ENCODE data around the gene MEN1.

The MEN1 gene

DNA sequence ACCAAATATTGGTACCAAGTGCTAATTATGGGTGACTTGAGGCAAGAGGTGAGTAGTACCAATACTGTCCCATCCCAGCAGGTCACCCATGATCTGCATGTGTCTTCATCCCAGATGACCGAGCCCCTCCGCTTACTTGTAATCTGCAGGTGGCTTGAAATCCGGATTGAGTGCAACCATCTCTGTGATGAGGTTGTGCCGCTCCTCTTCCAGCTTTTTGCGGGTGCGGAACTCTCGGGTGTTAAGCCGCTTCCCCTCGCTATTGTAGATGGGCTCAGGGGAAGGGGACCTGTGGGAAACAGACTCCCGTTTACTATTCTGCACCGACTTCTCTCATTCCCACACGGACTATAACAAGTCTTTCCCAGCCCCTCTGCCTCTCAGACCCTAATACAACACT is 40.2 kb downstream of the MEN1 start:
- Mint-ChIP-seq H3K9me3 (no peaks in the 10 kb centered on the region), H3K27ac (peak overlapping the region; percentile 85), H3K4me3 (peak overlapping the region; percentile 19), H3K4me1 (peaks cover 91% of the 10 kb centered on the region), H3K27me3 (no peaks in the 10 kb centered on the region), H3K36me3 (peaks cover 33% of the 10 kb centered on the region)

DNA sequence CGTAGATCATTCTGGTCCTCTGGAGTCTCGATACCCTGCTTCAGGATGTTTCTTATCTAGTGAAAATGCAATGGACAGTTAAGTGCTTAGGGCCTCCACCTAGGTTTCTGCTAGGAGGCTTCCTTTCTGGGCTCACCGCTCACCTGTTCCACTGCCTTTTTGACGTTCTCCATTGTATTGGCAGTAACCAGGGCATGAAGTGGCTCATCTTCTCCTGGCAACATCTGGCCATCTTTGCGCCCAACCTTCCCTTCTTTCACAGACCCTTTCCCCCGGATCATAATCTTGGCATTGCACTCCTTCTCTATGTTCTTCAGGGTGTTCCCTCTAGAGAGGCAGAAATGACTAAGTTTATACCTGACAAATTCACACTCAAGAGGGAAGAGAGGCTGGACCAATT is 41.1 kb downstream of the MEN1 start:
- Mint-ChIP-seq H3K27ac (peak overlapping the region; percentile 89), H3K9me3 (no peaks in the 10 kb centered on the region), H3K4me3 (peak overlapping the region; percentile 47), H3K4me1 (peaks cover 91% of the 10 kb centered on the region), H3K36me3 (peaks cover 39% of the 10 kb centered on the region), H3K27me3 (no peaks in the 10 kb centered on the region)

DNA sequence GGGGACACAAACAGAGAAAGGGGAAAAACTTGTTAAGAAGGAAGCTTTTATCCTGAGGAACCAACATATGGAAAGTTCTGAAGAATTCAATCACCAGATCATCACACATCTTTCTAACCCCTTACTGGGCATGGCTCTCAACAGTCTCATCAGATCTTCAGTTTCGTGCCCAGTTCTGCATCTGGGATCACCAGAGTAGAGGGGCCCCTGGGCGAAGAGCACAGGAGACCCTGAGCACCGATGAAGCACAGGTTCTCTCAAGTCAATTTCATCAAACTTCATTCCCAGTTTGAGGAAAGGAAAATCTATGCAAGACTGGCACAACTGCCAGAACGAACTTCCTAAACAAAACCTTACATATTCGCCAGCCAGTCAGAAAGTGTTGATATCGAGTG is 42.1 kb downstream of the MEN1 start:
- H3K36me3 Mint-ChIP-seq, result peaks cover 38% of the 10 kb centered on the region
- H3K4me3 Mint-ChIP-seq, result peak overlapping the region; percentile 55
- H3K27me3 Mint-ChIP-seq, result no peaks in the 10 kb centered on the region
- no peaks in the 10 kb centered on the region for H3K9me3 Mint-ChIP-seq
- peaks cover 91% of the 10 kb centered on the region for H3K4me1 Mint-ChIP-seq
- peak overlapping the region; percentile 87 for H3K27ac Mint-ChIP-seq

GRCh38 chr11:64767344-64768299 is 42.7 kb downstream of the MEN1 start:
- Mint-ChIP-seq H3K27ac (peak overlapping the region; percentile 87), H3K36me3 (peaks cover 37% of the 10 kb centered on the region), H3K9me3 (no peaks in the 10 kb centered on the region), H3K4me1 (peaks cover 91% of the 10 kb centered on the region), H3K27me3 (no peaks in the 10 kb centered on the region), H3K4me3 (peak overlapping the region; percentile 58)

- Mint-ChIP-seq H3K4me1 (peaks cover 91% of the 10 kb centered on the region), H3K4me3 (no peak overlapping the region), H3K27ac (peak overlapping the region; percentile 87)
These were observed 43.5 kb downstream of the MEN1 start for GRCh38 chr11:64766881-64767280.

DNA sequence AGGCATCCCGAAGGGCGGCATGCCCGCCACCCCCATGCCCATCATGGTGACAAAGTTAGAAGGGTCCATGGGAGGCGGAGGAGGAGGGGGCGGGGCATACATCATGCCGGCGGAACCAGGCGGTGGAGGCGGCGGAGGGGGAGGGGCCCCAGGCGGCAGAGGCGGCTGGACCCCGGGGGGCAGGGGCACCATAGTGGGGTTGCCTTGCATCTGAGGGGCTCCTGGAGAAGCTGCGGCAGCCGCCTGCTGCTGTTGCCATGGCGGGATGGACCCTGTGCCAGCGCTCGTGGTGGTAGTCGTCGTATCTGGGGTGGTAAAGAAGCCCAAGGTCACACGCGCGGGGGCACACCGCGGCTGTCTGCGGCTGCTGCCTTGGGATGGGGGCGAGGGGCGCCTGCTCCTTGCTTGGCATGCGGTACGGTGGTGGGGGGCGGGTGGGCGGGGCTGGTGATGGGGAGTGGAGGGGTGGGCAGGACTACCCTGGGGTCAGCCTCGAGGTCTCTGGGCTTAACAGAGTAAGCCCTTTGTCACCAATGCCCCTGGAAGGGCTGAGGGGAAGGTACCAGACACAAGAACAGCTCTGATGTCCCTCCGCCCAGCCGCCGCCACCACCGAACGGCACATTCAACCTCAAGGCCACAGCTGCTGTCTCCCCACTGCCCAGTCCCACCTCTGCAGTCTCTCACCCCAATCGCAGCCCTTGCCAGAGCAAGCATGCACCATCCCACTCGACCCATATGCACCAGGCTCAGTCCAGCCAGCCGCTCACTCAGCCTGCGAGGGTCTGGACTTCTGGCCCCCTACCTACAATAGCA is 44.3 kb downstream of the MEN1 start:
- Mint-ChIP-seq H3K27ac (peak overlapping the region; percentile 90), H3K36me3 (peaks cover 32% of the 10 kb centered on the region), H3K27me3 (no peaks in the 10 kb centered on the region), H3K4me1 (peaks cover 90% of the 10 kb centered on the region), H3K4me3 (peak overlapping the region; percentile 90), H3K9me3 (no peaks in the 10 kb centered on the region)

More at GRCh38 chr11:64766881-64767280, 43.5 kb downstream of the MEN1 start:
- H3K9me3 Mint-ChIP-seq, result no peaks in the 10 kb centered on the region
- H3K36me3 Mint-ChIP-seq, result peaks cover 34% of the 10 kb centered on the region
- H3K27me3 Mint-ChIP-seq, result no peaks in the 10 kb centered on the region

- Mint-ChIP-seq H3K4me1 (peaks cover 90% of the 10 kb centered on the region), H3K27me3 (no peaks in the 10 kb centered on the region)
These were observed 45.0 kb downstream of the MEN1 start for GRCh38 chr11:64765291-64765850.

GRCh38 chr11:64764753-64765152 is 45.6 kb downstream of the MEN1 start:
- no peaks in the 10 kb centered on the region for H3K27me3 Mint-ChIP-seq
- peak overlapping the region; percentile 95 for H3K27ac Mint-ChIP-seq
- peaks cover 30% of the 10 kb centered on the region for H3K36me3 Mint-ChIP-seq
- H3K4me3 Mint-ChIP-seq, result peak overlapping the region; percentile 90
- H3K9me3 Mint-ChIP-seq, result no peaks in the 10 kb centered on the region
- H3K4me1 Mint-ChIP-seq, result peaks cover 93% of the 10 kb centered on the region

More at GRCh38 chr11:64765291-64765850, 45.0 kb downstream of the MEN1 start:
- H3K4me3 Mint-ChIP-seq, result peak overlapping the region; percentile 90
- H3K36me3 Mint-ChIP-seq, result peaks cover 31% of the 10 kb centered on the region
- H3K27ac Mint-ChIP-seq, result peak overlapping the region; percentile 95
- H3K9me3 Mint-ChIP-seq, result no peaks in the 10 kb centered on the region

GRCh38 chr11:64764040-64764611 is 46.2 kb downstream of the MEN1 start:
- H3K36me3 Mint-ChIP-seq, result peaks cover 25% of the 10 kb centered on the region
- H3K27me3 Mint-ChIP-seq, result no peaks in the 10 kb centered on the region
- H3K27ac Mint-ChIP-seq, result peak overlapping the region; percentile 95
- peaks cover 94% of the 10 kb centered on the region for H3K4me1 Mint-ChIP-seq
- peak overlapping the region; percentile 90 for H3K4me3 Mint-ChIP-seq
- H3K9me3 Mint-ChIP-seq, result no peaks in the 10 kb centered on the region

- H3K4me1 Mint-ChIP-seq, result peaks cover 89% of the 10 kb centered on the region
- no peaks in the 10 kb centered on the region for H3K9me3 Mint-ChIP-seq
- H3K36me3 Mint-ChIP-seq, result peaks cover 25% of the 10 kb centered on the region
- no peaks in the 10 kb centered on the region for H3K27me3 Mint-ChIP-seq
- peak overlapping the region; percentile 90 for H3K4me3 Mint-ChIP-seq
- peak overlapping the region; percentile 95 for H3K27ac Mint-ChIP-seq
These were observed 46.8 kb downstream of the MEN1 start for GRCh38 chr11:64763526-64764039.

DNA sequence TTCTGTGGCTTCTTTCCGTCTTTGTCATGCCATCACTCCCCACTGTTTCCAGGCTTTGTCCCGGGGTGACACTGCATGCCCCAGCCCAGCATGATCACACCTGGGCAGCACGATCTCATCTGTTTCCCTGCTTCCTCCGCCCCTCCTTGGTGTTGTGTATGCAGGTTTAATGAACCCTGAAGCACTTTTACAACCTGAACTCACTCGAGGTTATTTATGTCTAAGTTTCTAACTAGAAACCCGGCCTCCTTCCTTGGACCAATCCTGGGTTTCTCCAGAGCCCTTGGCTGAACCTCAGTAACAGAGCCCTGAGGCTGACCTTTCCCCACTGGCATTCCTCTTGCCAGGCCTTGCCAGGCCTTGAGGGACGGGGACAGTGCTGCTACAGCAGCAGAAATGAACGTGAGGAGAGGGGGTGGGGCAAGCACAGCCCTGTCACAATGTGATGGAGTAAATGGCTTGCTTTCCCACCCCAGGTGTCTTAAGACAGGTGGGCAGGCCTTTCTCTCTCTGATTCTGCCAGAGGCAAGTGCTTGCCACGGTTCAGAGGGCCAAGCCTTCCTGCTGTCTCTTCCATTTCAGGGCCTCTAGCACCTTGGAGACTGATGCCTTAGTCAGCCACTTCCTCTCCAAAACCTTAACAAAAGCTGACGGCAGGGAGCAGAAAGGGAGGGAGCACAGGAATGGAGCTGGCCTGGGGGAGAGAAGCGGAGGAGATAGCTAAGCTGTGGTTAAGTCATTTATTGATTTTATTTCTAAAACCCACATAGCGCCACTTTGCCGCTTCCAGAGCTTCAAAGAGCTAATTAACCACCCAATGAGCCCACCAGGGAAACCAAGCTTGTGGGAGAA is 47.5 kb downstream of the MEN1 start:
- Mint-ChIP-seq H3K27ac (peak overlapping the region; percentile 93), H3K9me3 (no peaks in the 10 kb centered on the region), H3K4me3 (peak overlapping the region; percentile 61), H3K36me3 (peaks cover 21% of the 10 kb centered on the region), H3K4me1 (peaks cover 82% of the 10 kb centered on the region), H3K27me3 (no peaks in the 10 kb centered on the region)

GRCh38 chr11:64762277-64762673 is 48.1 kb downstream of the MEN1 start:
- H3K9me3 Mint-ChIP-seq, result no peaks in the 10 kb centered on the region
- peaks cover 81% of the 10 kb centered on the region for H3K4me1 Mint-ChIP-seq
- peaks cover 17% of the 10 kb centered on the region for H3K36me3 Mint-ChIP-seq
- H3K27me3 Mint-ChIP-seq, result no peaks in the 10 kb centered on the region
- H3K4me3 Mint-ChIP-seq, result peak overlapping the region; percentile 61
- H3K27ac Mint-ChIP-seq, result peak overlapping the region; percentile 93

DNA sequence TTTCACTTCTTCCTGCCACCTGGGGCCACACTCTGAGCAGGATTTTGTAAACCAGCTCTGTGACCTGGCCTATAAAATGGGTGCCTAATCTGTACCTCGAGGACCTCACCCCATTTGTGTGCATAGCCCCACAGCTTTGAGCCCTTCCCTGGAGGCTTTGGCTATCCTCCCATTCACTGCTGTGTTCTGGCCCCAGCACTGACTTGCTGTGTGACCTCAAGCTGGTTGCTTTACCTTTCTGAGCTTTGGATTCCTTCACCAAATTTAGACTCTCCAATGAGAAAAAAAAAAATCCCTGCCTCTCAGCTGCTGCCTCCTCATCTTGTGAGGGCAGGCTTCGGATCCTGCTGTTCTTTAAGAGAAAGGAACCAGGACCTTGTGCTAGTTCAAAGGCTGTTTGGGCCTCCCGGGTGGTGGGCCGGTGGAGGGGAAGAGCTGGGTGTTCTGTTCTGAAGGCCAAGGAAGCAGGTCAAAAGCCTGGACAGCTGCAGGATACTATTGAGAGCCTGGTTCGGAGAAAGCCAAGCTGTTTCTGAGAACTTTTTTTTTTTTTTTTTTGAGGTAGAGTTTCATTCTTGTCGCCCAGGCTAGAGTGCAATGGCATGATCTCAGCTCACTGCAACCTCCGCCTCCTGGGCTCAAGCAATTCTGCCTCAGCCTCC is 49.5 kb downstream of the MEN1 start:
- H3K36me3 Mint-ChIP-seq, result peaks cover 15% of the 10 kb centered on the region
- H3K4me1 Mint-ChIP-seq, result peaks cover 72% of the 10 kb centered on the region
- H3K27ac Mint-ChIP-seq, result peak overlapping the region; percentile 90
- peak overlapping the region; percentile 49 for H3K4me3 Mint-ChIP-seq
- H3K27me3 Mint-ChIP-seq, result no peaks in the 10 kb centered on the region
- H3K9me3 Mint-ChIP-seq, result no peaks in the 10 kb centered on the region
